Measurements from ENCODE around the gene PPIP5K2. TPM values are rescaled to one million over a fixed set of nuclear protein-coding genes. Genes with fewer than 3 reads are reported as not detected.

The PPIP5K2 gene
- total RNA-seq, 1 experiment from 2014 or later = 44.8 TPM

Other genes with a start within 250 kb of the PPIP5K2 start
- gene GIN1, start 163 bp upstream of the PPIP5K2 start, total RNA-seq (2022) = 7.0 and 8.1 TPM in 2 replicates
- gene MACIR, start 138.5 kb downstream of the PPIP5K2 start, total RNA-seq (2022) = 4.1 and 5.2 TPM in 2 replicates